Suprapubic skin (tissue), 4 donors: Measurements from ENCODE around the gene UGGT2. TPM values are rescaled to one million over a fixed set of nuclear protein-coding genes. Genes with fewer than 3 reads are reported as not detected.

ENCODE experiments used
- DNase-seq, 2 donors: peaks; one replicate each; pipeline ENCODE4 v3.0.0-alpha.2; 2019; ENCODE audit warnings: low spot score in 2 of 2
- H3K27ac ChIP-seq: fragments of 200-600 bp; sonication (generic); one replicate; pipeline ENCODE4 v1.5.1; 2019
- H3K27me3 ChIP-seq: fragments of 200-600 bp; sonication (generic); one replicate; pipeline ENCODE4 v1.5.1; 2019
- H3K36me3 ChIP-seq: fragments of 200-600 bp; sonication (generic); one replicate; pipeline ENCODE4 v1.5.1; 2019
- H3K4me1 ChIP-seq: fragments of 200-600 bp; sonication (generic); one replicate; pipeline ENCODE4 v1.5.1; 2019
- H3K4me3 ChIP-seq: fragments of 200-600 bp; sonication (generic); one replicate; pipeline ENCODE4 v1.5.1; 2019; ENCODE audit warnings: mild to moderate bottlenecking
- H3K9me3 ChIP-seq: fragments of 200-600 bp; sonication (generic); one replicate; pipeline ENCODE4 v1.5.1; 2019
- CTCF ChIP-seq, 2 donors: fragments of 200-600 bp in 1 of 2; fragments of 450-650 bp in 1 of 2; sonication (generic) in 1 of 2; IDR thresholded peaks; one replicate each; pipeline ENCODE4 v1.5.1; 2016 to 2019; ENCODE audit warnings: antibody characterized with exemption in 2 of 2, mild to moderate bottlenecking in 1 of 2, moderate library complexity in 1 of 2
- EP300 ChIP-seq: sonication (generic); formaldehyde crosslinking; IDR thresholded peaks from one replicate; pipeline ENCODE4 v1.6.1; 2017; ENCODE audit warnings: antibody characterized with exemption
- POLR2A ChIP-seq, 2 donors: fragments of 450-650 bp; IDR thresholded peaks; one replicate each; pipeline ENCODE4 v1.6.1; 2017; ENCODE audit warnings: antibody characterized with exemption in 2 of 2, mild to moderate bottlenecking in 2 of 2, moderate library complexity in 2 of 2
- POLR2AphosphoS5 ChIP-seq, 3 donors: sonication (generic); formaldehyde crosslinking; IDR thresholded peaks; one replicate each; pipeline ENCODE4 v1.6.1; 2017; ENCODE audit warnings: antibody characterized with exemption in 3 of 3
- WGBS: methylation state at CpG from one replicate; pipeline ENCODE4 v1.1.5; 2018; 5-methylcytosine and 5-hydroxymethylcytosine counted together
- total RNA-seq, 4 donors: library from RNA; depleted of rRNA; stranded (reverse); fragments of >200 nt; gene quantifications; one replicate each; pipeline ENCODE4 v1.1.0, GENCODE V29; 2016

Gene UGGT2
- total RNA-seq, 4 donors from 2014 or later, result 11.8 to 38.9 (median 13.7) TPM

DNA sequence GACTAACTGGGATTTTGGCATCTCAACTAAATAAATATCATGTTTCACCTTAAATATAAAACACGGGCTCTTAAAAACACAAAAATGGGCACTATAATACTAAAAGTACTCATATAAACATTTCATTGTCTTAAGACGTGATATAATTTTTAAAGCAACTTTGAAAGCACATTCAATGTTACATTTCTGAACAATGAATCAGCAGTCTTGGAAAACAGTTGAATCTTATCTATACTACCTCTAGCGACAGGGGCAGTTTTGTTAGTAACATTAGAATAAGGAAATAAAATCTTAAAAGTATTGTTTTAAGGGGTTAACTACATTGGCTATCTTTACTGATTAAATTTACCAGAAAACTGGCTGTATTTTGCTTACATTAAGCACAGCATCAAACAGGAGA, 156.9 kb downstream of the UGGT2 start:
- TF ChIP-seq EP300 (no peak), POLR2AphosphoS5 (IDR thresholded peaks at IDR 0.05) (no peak), POLR2A (IDR thresholded peaks at IDR 0.05) (no peak), CTCF (IDR thresholded peaks at IDR 0.05) (no peak)
- Histone ChIP-seq H3K27ac (no peak overlapping the region), H3K27me3 (no peaks in the 10 kb centered on the region), H3K4me3 (no peak overlapping the region), H3K4me1 (no peaks in the 10 kb centered on the region), H3K9me3 (no peaks in the 10 kb centered on the region), H3K36me3 (peaks cover 7% of the 10 kb centered on the region)
- 81% methylated on average over 3 of the region's 3 CpGs for WGBS
- no peak for DNase-seq

GRCh38 chr13:95893861-95894260, 159.3 kb downstream of the UGGT2 start:
- H3K4me3 ChIP-seq, result no peak overlapping the region
- no peaks in the 10 kb centered on the region for H3K9me3 ChIP-seq
- no peak overlapping the region for H3K27ac ChIP-seq
- no peak for DNase-seq
- H3K36me3 ChIP-seq, result peaks cover 10% of the 10 kb centered on the region
- no peaks in the 10 kb centered on the region for H3K4me1 ChIP-seq
- H3K27me3 ChIP-seq, result no peaks in the 10 kb centered on the region
- TF ChIP-seq POLR2A (IDR thresholded peaks at IDR 0.05) (no peak), EP300 (no peak), CTCF (IDR thresholded peaks at IDR 0.05) (no peak), POLR2AphosphoS5 (IDR thresholded peaks at IDR 0.05) (no peak)
- 89% methylated on average over 5 of the region's 5 CpGs for WGBS

DNA sequence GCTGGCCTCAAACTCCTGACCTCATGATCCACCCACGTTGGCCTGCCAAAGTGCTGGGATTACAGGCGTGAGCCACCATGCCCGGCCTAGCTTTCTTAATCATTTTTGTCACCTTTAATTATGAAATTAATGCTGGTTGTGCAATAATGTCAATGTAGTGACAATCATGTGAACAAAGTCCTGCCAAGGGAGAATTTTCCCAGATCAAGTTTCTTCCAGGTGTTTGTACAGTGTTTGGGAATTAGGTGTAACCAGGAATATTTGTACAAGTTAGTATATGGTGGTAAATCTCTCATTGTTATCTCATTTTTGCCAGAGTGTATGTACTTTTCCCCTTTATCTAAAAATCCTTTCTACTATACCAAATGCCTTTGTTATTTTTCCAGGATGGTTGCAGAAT, 171.1 kb downstream of the UGGT2 start:
- Histone ChIP-seq H3K9me3 (no peaks in the 10 kb centered on the region), H3K36me3 (peaks cover 15% of the 10 kb centered on the region), H3K27ac (no peak overlapping the region), H3K27me3 (no peaks in the 10 kb centered on the region), H3K4me3 (no peak overlapping the region), H3K4me1 (no peaks in the 10 kb centered on the region)
- WGBS, result 95% methylated on average over 3 of the region's 3 CpGs
- TF ChIP-seq POLR2A (IDR thresholded peaks at IDR 0.05), result no peak
- TF ChIP-seq CTCF (IDR thresholded peaks at IDR 0.05), result no peak
- no peak for TF ChIP-seq POLR2AphosphoS5 (IDR thresholded peaks at IDR 0.05)
- TF ChIP-seq EP300, result no peak
- DNase-seq, result no peak

DNA sequence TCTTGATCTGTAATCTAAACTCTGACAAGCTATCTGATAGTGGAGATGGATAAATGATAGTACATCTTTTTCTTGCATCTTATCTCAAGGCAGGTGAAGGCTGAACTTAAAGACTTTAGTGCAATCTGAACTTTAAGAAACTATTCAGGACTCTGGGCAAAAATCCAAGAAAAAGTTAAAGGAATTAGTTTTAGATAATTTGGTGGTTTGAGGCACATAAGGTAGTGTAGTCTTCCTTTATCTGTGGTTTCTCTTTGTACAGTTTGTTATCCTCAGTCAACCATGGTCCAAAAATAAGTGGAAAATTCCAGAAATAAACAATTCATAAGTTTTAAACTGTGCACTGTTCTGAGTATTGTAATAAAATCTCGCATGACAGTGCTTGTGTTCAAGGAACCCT, 172.9 kb downstream of the UGGT2 start:
- WGBS, result 90% methylated on average over 1 of the region's 1 CpG

DNA sequence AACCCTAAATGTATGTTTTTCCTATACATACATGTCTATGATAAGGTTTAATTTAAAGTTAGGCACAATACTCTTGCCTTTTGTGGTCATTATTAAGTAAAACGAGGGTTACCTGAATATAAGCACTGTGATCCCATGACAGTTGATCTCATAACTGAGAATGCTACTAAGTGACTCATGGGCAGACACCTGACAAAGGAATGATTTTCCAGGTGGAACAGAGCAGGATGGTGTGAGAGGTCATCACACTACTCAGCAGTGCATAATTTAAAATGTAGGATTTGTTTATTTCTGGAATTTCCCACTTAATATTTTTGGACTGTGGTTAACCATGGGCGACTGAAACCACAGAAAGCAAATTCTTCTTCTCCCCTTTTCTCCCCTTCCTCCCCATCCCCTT, 178.9 kb downstream of the UGGT2 start:
- 86% methylated on average over 2 of the region's 2 CpGs for WGBS
- no peak overlapping the region for H3K4me3 ChIP-seq

More for the DNA sequence above, 172.9 kb downstream of the UGGT2 start:
- no peak for TF ChIP-seq POLR2A (IDR thresholded peaks at IDR 0.05)
- no peak for DNase-seq
- H3K4me3 ChIP-seq, result no peak overlapping the region
- no peak overlapping the region for H3K27ac ChIP-seq
- H3K36me3 ChIP-seq, result peaks cover 24% of the 10 kb centered on the region
- no peaks in the 10 kb centered on the region for H3K9me3 ChIP-seq
- H3K4me1 ChIP-seq, result no peaks in the 10 kb centered on the region
- H3K27me3 ChIP-seq, result no peaks in the 10 kb centered on the region

More for the DNA sequence above, 178.9 kb downstream of the UGGT2 start:
- Histone ChIP-seq H3K27ac (no peak overlapping the region), H3K36me3 (peaks cover 27% of the 10 kb centered on the region), H3K9me3 (no peaks in the 10 kb centered on the region), H3K4me1 (no peaks in the 10 kb centered on the region), H3K27me3 (no peaks in the 10 kb centered on the region)
- no peak for DNase-seq
- TF ChIP-seq CTCF (IDR thresholded peaks at IDR 0.05) (no peak), EP300 (no peak), POLR2AphosphoS5 (IDR thresholded peaks at IDR 0.05) (no peak), POLR2A (IDR thresholded peaks at IDR 0.05) (no peak)
